LNCAP (cell line): ENCODE data around the gene TMCC3.

Experiments used
- CTCF ChIP-seq: fragments of 450-650 bp; IDR thresholded peaks from 2 replicates; pipeline ENCODE4 v1.5.1; 2017; ENCODE audit warnings: mild to moderate bottlenecking

TMCC3 gene

GRCh38 chr12:94656556-94656955 lies 6.2 kb upstream of the TMCC3 start:
- no peak for TF ChIP-seq CTCF

DNA sequence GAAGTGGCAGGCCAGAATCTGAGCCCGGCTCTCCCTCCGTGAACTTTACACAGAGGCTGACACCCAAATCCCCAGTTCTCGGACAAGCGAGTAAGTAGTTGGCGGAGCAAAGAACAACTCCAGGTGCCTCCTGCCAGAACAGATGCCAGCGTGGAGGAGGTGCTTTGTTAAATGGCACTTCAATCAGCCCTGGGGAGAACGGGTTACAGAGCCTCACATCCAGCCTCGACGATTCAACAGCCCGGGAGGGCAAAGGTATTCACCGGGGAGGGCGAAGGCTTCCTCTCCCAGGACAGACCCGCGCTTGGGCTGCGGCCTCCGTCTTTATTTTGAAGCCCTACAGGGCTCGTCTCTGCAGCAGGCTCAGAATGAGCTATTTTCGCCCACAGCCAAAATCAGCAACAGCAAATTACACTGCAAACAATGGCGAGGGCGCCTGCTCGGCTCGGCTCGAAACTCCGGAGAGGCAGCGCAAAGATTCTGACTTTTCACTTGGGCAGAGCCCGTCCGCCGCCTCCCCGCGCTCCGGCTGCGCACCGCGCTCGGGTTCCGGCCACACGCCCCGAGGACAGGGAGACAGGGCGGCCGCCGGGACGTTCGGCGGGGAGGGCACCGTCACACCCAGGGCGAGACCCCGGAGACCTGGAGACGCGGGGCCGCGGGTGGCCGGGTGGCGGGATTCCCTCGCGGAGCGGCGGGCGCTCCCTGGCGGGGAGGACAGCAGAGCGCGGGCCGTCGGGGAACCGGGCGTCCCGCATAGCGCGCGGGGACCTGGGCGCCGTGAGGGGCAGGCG lies 811 bp downstream of the TMCC3 start:
- TF ChIP-seq CTCF: peak; percentile 46

DNA sequence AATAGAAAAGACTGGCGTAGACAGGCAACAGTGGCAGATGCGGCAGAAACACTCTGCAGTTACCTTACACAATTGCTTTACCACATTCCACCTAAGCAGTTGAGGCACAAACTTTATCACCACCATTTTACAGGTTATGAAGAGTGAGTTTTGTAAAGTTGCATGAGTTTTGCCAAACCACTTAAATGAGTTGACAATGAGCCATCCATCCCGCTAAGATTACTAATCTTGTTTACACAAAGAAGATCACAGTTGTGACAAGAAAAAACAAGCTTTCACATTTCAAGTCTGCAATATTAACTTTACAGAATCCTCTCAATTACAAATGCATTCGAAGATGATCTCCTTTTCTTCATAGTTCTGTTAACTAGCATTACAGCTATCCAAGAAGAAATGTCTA lies 1.8 kb downstream of the TMCC3 start:
- TF ChIP-seq CTCF: no peak

GRCh38 chr12:94644141-94644979 lies 6.0 kb downstream of the TMCC3 start:
- no peak for TF ChIP-seq CTCF

- no peak for TF ChIP-seq CTCF
Measured at GRCh38 chr12:94643606-94644005, 6.8 kb downstream of the TMCC3 start.

DNA sequence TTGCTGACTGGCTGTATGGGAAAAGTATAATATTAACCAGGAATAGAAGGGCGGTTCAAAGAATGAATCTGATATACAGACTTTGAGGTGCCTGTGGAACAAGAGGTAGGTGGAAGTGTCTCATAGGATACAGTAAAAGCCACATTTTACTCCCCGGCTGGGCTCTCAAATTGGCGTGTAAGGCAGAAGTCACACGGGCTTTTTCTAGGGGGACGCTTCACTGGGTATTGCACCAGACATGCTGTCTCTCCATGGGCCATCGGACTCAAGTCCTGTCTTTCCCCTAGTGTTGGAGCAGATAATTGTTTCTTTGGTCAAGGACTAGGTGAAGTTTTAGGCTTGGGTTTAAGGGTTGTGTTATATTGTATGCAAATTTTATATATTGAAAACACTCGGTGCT lies 9.1 kb downstream of the TMCC3 start:
- TF ChIP-seq CTCF: no peak

GRCh38 chr12:94640134-94640928 lies 10.0 kb downstream of the TMCC3 start:
- TF ChIP-seq CTCF: no peak
